ENCODE data around the gene CMTR2.

CMTR2 gene

GRCh38 chr16:71263582-71263981, 25.6 kb downstream of the CMTR2 start:
- Histone ChIP-seq H3K4me1 (ENCODE audit: control insufficient read depth, insufficient read depth, low read length) (no peaks in the 10 kb centered on the region), H3K36me3 (ENCODE audit: control insufficient read depth, insufficient read depth, low read length) (no peaks in the 10 kb centered on the region), H3K27ac (ENCODE audit: low read depth, low read length) (no peak overlapping the region), H3K27me3 (ENCODE audit: control insufficient read depth, insufficient read depth, low read length) (no peaks in the 10 kb centered on the region), H3K9ac (ENCODE audit: low read length) (no peak overlapping the region), H3K4me3 (ENCODE audit: low read length) (no peak overlapping the region)

DNA sequence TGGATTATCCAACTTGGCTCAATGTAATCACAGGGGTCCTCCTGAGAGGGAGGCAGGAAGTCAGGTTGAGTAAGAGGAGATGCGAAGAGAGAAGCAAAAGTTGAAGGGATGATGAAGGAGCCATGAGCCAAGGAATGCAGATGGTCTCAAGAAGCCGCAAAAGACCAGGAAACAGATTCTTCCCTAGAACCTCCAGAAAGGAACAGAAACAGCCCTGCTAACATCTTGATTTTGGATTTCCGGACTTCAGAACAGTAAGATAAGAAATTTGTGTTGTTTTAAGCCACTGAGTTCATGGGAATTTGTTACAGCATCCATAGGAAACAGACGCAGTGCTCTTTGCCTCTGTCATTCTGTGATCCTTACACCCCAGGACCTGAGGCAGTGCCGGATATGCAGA, 26.8 kb downstream of the CMTR2 start:
- Histone ChIP-seq H3K4me3 (ENCODE audit: low read length) (no peak overlapping the region), H3K27me3 (ENCODE audit: control insufficient read depth, insufficient read depth, low read length) (no peaks in the 10 kb centered on the region), H3K27ac (ENCODE audit: low read depth, low read length) (no peak overlapping the region), H3K9ac (ENCODE audit: low read length) (no peak overlapping the region), H3K4me1 (ENCODE audit: control insufficient read depth, insufficient read depth, low read length) (no peaks in the 10 kb centered on the region), H3K36me3 (ENCODE audit: control insufficient read depth, insufficient read depth, low read length) (no peaks in the 10 kb centered on the region)

GRCh38 chr16:71260995-71261394, 28.2 kb downstream of the CMTR2 start:
- no peaks in the 10 kb centered on the region for H3K4me1 ChIP-seq (ENCODE audit: control insufficient read depth, insufficient read depth, low read length)
- no peak overlapping the region for H3K4me3 ChIP-seq (ENCODE audit: low read length)
- no peaks in the 10 kb centered on the region for H3K36me3 ChIP-seq (ENCODE audit: control insufficient read depth, insufficient read depth, low read length)
- no peak overlapping the region for H3K27ac ChIP-seq (ENCODE audit: low read depth, low read length)
- H3K27me3 ChIP-seq (ENCODE audit: control insufficient read depth, insufficient read depth, low read length) = no peaks in the 10 kb centered on the region
- H3K9ac ChIP-seq (ENCODE audit: low read length) = no peak overlapping the region

DNA sequence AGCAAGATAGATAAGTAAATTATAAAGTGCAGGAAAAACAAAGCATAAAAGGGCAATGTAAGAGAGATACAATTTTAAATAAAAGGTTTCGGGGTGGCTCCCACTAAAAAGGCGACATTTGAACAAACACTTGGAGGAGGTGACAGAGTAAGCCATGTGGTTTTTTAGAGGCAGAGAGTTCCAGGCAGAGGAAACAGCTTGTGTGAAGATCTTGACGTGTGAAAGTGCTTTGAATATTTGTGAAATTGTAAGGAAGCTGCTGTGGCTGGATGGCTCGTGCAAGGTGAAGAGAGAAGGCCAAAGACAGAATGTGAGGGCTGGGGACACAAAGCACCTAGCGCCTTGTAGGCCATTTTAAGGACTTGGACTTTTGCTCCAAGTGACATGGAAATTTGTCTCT, 30.1 kb downstream of the CMTR2 start:
- H3K27me3 ChIP-seq (ENCODE audit: control insufficient read depth, insufficient read depth, low read length) = no peaks in the 10 kb centered on the region
- no peak overlapping the region for H3K9ac ChIP-seq (ENCODE audit: low read length)
- no peaks in the 10 kb centered on the region for H3K4me1 ChIP-seq (ENCODE audit: control insufficient read depth, insufficient read depth, low read length)
- no peak overlapping the region for H3K27ac ChIP-seq (ENCODE audit: low read depth, low read length)
- H3K4me3 ChIP-seq (ENCODE audit: low read length) = no peak overlapping the region
- no peaks in the 10 kb centered on the region for H3K36me3 ChIP-seq (ENCODE audit: control insufficient read depth, insufficient read depth, low read length)

DNA sequence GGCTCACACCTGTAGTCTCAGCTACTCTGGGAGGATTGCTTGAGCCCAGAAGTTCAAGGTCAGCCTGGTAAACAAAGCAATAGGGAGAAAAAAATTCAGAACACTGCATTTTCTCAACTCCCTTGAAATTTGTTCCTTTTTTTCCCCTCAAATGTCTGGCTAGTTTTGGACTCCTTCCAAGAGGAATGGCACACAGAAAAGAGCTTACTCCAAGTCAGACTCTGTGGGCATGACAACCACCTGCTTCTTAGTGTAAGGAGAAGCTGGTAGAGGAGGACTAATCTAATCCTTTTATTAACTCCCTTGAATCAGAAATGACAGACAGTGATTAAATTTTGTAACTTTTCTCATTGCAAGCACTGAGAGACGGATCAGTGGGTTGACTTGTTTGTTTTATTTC, 30.8 kb downstream of the CMTR2 start:
- H3K4me3 ChIP-seq (ENCODE audit: low read length) = no peak overlapping the region
- H3K36me3 ChIP-seq (ENCODE audit: control insufficient read depth, insufficient read depth, low read length) = no peaks in the 10 kb centered on the region
- no peaks in the 10 kb centered on the region for H3K27me3 ChIP-seq (ENCODE audit: control insufficient read depth, insufficient read depth, low read length)
- no peaks in the 10 kb centered on the region for H3K4me1 ChIP-seq (ENCODE audit: control insufficient read depth, insufficient read depth, low read length)
- H3K9ac ChIP-seq (ENCODE audit: low read length) = no peak overlapping the region
- no peak overlapping the region for H3K27ac ChIP-seq (ENCODE audit: low read depth, low read length)

GRCh38 chr16:71257768-71258167, 31.4 kb downstream of the CMTR2 start:
- Histone ChIP-seq H3K9ac (ENCODE audit: low read length) (no peak overlapping the region), H3K36me3 (ENCODE audit: control insufficient read depth, insufficient read depth, low read length) (no peaks in the 10 kb centered on the region), H3K27me3 (ENCODE audit: control insufficient read depth, insufficient read depth, low read length) (no peaks in the 10 kb centered on the region), H3K4me1 (ENCODE audit: control insufficient read depth, insufficient read depth, low read length) (no peaks in the 10 kb centered on the region), H3K27ac (ENCODE audit: low read depth, low read length) (no peak overlapping the region), H3K4me3 (ENCODE audit: low read length) (no peak overlapping the region)

DNA sequence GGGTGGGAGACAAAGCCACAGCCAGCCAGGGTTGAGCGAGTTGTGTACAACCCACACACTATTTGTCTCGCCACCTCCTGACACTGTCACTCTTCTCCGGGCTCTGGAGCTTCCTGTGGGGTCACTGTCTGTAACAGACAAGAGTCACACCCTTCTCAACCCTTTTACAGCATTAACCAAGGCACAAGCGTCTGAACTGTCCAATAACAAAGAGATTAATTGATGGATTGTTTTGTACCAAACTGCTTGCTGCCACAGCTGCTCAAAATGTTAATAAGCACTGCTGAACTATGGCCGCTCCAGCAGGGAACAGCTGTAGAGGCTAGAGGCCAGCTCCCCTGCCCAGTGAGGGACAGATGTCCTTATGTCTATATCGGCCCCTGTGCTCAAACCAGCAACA, 33.5 kb downstream of the CMTR2 start:
- no peaks in the 10 kb centered on the region for H3K36me3 ChIP-seq (ENCODE audit: control insufficient read depth, insufficient read depth, low read length)
- H3K27ac ChIP-seq (ENCODE audit: low read depth, low read length) = no peak overlapping the region
- H3K4me1 ChIP-seq (ENCODE audit: control insufficient read depth, insufficient read depth, low read length) = no peaks in the 10 kb centered on the region
- no peaks in the 10 kb centered on the region for H3K27me3 ChIP-seq (ENCODE audit: control insufficient read depth, insufficient read depth, low read length)
- no peak overlapping the region for H3K9ac ChIP-seq (ENCODE audit: low read length)
- no peak overlapping the region for H3K4me3 ChIP-seq (ENCODE audit: low read length)

- Histone ChIP-seq H3K27me3 (ENCODE audit: control insufficient read depth, insufficient read depth, low read length) (no peaks in the 10 kb centered on the region), H3K36me3 (ENCODE audit: control insufficient read depth, insufficient read depth, low read length) (no peaks in the 10 kb centered on the region), H3K4me1 (ENCODE audit: control insufficient read depth, insufficient read depth, low read length) (no peaks in the 10 kb centered on the region), H3K4me3 (ENCODE audit: low read length) (no peak overlapping the region), H3K9ac (ENCODE audit: low read length) (no peak overlapping the region), H3K27ac (ENCODE audit: low read depth, low read length) (no peak overlapping the region)
These were observed 34.2 kb downstream of the CMTR2 start for GRCh38 chr16:71254832-71255525.

- no peaks in the 10 kb centered on the region for H3K36me3 ChIP-seq (ENCODE audit: control insufficient read depth, insufficient read depth, low read length)
- no peak overlapping the region for H3K4me3 ChIP-seq (ENCODE audit: low read length)
- no peaks in the 10 kb centered on the region for H3K4me1 ChIP-seq (ENCODE audit: control insufficient read depth, insufficient read depth, low read length)
- no peak overlapping the region for H3K27ac ChIP-seq (ENCODE audit: low read depth, low read length)
- no peaks in the 10 kb centered on the region for H3K27me3 ChIP-seq (ENCODE audit: control insufficient read depth, insufficient read depth, low read length)
- no peak overlapping the region for H3K9ac ChIP-seq (ENCODE audit: low read length)
These were observed 38.6 kb downstream of the CMTR2 start for GRCh38 chr16:71250461-71251235.

DNA sequence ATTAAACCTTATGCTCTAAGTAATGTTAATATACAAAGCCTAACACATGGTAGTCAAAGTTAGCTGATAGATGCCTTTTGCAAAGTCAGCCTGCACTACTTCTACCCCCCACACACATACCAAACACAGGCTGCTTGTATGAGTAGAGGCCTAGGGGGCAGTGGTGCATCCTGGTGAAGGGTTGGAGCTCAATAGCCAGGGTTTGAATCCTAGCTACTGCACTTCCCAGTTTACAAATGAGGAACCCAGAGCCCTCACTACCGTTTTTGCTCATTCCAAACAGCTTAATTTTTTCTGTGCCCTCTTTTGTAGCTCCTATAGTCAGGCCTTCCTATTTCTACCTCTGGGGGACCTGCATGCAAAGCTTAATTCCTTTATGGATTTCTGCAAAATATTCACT, 39.8 kb downstream of the CMTR2 start:
- no peak overlapping the region for H3K27ac ChIP-seq (ENCODE audit: low read depth, low read length)
- H3K27me3 ChIP-seq (ENCODE audit: control insufficient read depth, insufficient read depth, low read length) = no peaks in the 10 kb centered on the region
- H3K9ac ChIP-seq (ENCODE audit: low read length) = no peak overlapping the region
- no peaks in the 10 kb centered on the region for H3K36me3 ChIP-seq (ENCODE audit: control insufficient read depth, insufficient read depth, low read length)
- H3K4me1 ChIP-seq (ENCODE audit: control insufficient read depth, insufficient read depth, low read length) = no peaks in the 10 kb centered on the region
- H3K4me3 ChIP-seq (ENCODE audit: low read length) = no peak overlapping the region

DNA sequence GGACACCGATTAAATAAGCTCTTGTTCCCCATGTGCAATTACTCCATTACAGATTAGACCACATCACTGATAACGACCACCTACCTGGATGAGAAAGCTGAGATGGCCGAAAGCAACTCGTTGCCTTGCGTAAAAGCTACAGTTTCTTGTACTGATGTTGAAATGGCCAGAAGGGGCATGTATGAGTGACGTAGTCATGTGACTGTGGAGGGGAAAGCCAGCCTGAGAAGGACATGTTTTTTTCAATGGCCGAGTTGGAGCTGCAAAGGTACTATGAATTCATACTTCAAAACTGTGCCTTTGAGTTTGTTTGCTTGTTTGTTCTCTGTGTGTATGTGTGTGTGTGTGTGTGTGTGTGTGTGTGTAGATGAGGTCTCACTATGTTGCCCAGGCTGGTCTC, 41.7 kb downstream of the CMTR2 start:
- Histone ChIP-seq H3K27ac (ENCODE audit: low read depth, low read length) (no peak overlapping the region), H3K36me3 (ENCODE audit: control insufficient read depth, insufficient read depth, low read length) (no peaks in the 10 kb centered on the region), H3K9ac (ENCODE audit: low read length) (no peak overlapping the region), H3K27me3 (ENCODE audit: control insufficient read depth, insufficient read depth, low read length) (no peaks in the 10 kb centered on the region), H3K4me1 (ENCODE audit: control insufficient read depth, insufficient read depth, low read length) (no peaks in the 10 kb centered on the region), H3K4me3 (ENCODE audit: low read length) (no peak overlapping the region)

DNA sequence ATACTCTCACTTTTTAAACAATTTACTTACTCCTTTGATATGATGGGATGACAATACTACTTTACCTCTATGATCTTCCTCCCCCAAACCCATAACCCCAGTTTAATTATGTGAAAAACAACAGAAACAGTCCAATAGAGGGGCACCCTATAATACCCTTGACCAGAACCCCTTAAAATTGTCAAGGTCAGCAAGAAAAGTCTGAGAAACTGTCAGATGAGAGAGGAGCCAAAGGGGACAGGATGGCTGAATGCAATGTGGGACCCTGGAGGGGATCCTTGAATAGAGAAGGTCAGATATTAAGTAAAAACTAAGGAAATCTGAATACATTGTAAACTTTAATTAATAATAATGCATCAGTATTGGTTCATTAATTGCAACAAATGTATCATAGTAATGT, 42.9 kb downstream of the CMTR2 start:
- H3K4me1 ChIP-seq (ENCODE audit: control insufficient read depth, insufficient read depth, low read length) = no peaks in the 10 kb centered on the region
- no peaks in the 10 kb centered on the region for H3K36me3 ChIP-seq (ENCODE audit: control insufficient read depth, insufficient read depth, low read length)
- H3K27me3 ChIP-seq (ENCODE audit: control insufficient read depth, insufficient read depth, low read length) = no peaks in the 10 kb centered on the region
- H3K27ac ChIP-seq (ENCODE audit: low read depth, low read length) = no peak overlapping the region
- H3K9ac ChIP-seq (ENCODE audit: low read length) = no peak overlapping the region
- no peak overlapping the region for H3K4me3 ChIP-seq (ENCODE audit: low read length)

DNA sequence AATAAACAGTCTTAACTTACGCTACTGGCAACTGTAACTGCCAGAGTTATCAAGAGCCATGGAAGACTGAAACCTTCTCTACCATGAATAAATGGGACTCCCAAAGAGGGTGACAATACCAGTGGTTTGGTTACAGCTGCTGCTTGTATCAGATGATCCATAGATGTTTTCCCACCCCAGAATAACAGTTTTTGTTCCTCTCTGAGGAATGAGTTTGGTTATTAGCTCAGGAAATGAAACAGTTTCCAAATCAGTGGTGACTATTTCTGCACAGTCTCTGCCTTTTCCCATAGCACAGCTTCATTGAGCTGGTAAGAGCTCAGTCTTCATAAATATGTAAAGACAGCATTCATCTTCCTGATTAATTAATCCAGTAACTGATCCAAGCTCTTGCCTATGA, 44.7 kb downstream of the CMTR2 start:
- no peak overlapping the region for H3K9ac ChIP-seq (ENCODE audit: low read length)

More for the DNA sequence above, 44.7 kb downstream of the CMTR2 start:
- no peak overlapping the region for H3K27ac ChIP-seq (ENCODE audit: low read depth, low read length)
- H3K36me3 ChIP-seq (ENCODE audit: control insufficient read depth, insufficient read depth, low read length) = no peaks in the 10 kb centered on the region
- no peaks in the 10 kb centered on the region for H3K4me1 ChIP-seq (ENCODE audit: control insufficient read depth, insufficient read depth, low read length)
- H3K27me3 ChIP-seq (ENCODE audit: control insufficient read depth, insufficient read depth, low read length) = no peaks in the 10 kb centered on the region
- no peak overlapping the region for H3K4me3 ChIP-seq (ENCODE audit: low read length)

All from rectal smooth muscle tissue (tissue), 1 donor.